GM19238 (cell line): ENCODE data around the gene TBCC.
"Not testable (repeated sequence)": the region's sequence is repeated elsewhere in the genome, so short reads cannot be mapped to it uniquely, and the experiment has no call there.

Experiments
- DNase-seq: peaks from one replicate; pipeline ENCODE4 v3.0.0; 2011; ENCODE audit warnings: low spot score; ENCODE audit not compliant: insufficient read length

TBCC gene

GRCh38 chr6:42733867-42734481 is 11.9 kb downstream of the TBCC start:
- not testable (repeated sequence) for DNase-seq

- DNase-seq: no peak
These were observed 16.2 kb downstream of the TBCC start for GRCh38 chr6:42729731-42730130.

GRCh38 chr6:42727627-42728026 is 18.3 kb downstream of the TBCC start:
- no peak for DNase-seq

- DNase-seq: no peak
These were observed 18.8 kb downstream of the TBCC start for GRCh38 chr6:42727087-42727611.

- peak; percentile 68 for DNase-seq
These were observed 19.3 kb downstream of the TBCC start for GRCh38 chr6:42726485-42727086.

GRCh38 chr6:42726026-42726425 is 19.9 kb downstream of the TBCC start:
- no peak for DNase-seq

GRCh38 chr6:42724825-42725224 is 21.1 kb downstream of the TBCC start:
- DNase-seq: no peak

GRCh38 chr6:42722497-42722896 is 23.4 kb downstream of the TBCC start, which contains the start of gene PRPH2:
PRPH2 (minus strand) TSS chr6:42722597; CDS start chr6:42722334, 263 bp downstream.
- no peak for DNase-seq

GRCh38 chr6:42720739-42721138 is 25.2 kb downstream of the TBCC start:
- DNase-seq: no peak

GRCh38 chr6:42715871-42716270 is 30.0 kb downstream of the TBCC start:
- DNase-seq: no peak

- DNase-seq: no peak
These were observed 31.7 kb downstream of the TBCC start for GRCh38 chr6:42714098-42714761.

GRCh38 chr6:42711930-42712329 is 34.0 kb downstream of the TBCC start:
- no peak for DNase-seq

GRCh38 chr6:42710316-42710715 is 35.6 kb downstream of the TBCC start:
- no peak for DNase-seq

GRCh38 chr6:42709871-42710270 is 36.0 kb downstream of the TBCC start:
- DNase-seq: no peak

- no peak for DNase-seq
These were observed 37.8 kb downstream of the TBCC start for GRCh38 chr6:42708096-42708495.

- DNase-seq: no peak
These were observed 38.3 kb downstream of the TBCC start for GRCh38 chr6:42707595-42707994.

GRCh38 chr6:42704937-42705374 is 40.9 kb downstream of the TBCC start:
- DNase-seq: no peak

GRCh38 chr6:42704251-42704936 is 41.5 kb downstream of the TBCC start:
- DNase-seq: no peak

- not testable (repeated sequence) for DNase-seq
These were observed 43.1 kb downstream of the TBCC start for GRCh38 chr6:42702786-42703185.

- no peak for DNase-seq
These were observed 43.7 kb downstream of the TBCC start for GRCh38 chr6:42702200-42702599.

- DNase-seq: no peak
These were observed 47.7 kb downstream of the TBCC start for GRCh38 chr6:42698217-42698616.

- DNase-seq: no peak
These were observed 48.6 kb downstream of the TBCC start for GRCh38 chr6:42697268-42697655.
